Left renal cortex interstitium (tissue), 4 donors: ENCODE data around the gene ASIC3. TPM values are rescaled to one million over a fixed set of nuclear protein-coding genes. Genes with fewer than 3 reads are reported as not detected.
A peak's percentile ranks its signal among the peaks of the same experiment; 100 is the strongest.

Experiments
- DNase-seq, 4 donors: peaks; one replicate each; pipeline ENCODE4 v3.0.0-alpha.2; 2013; ENCODE audit warnings: low read depth in 4 of 4, low spot score in 2 of 4, missing footprints in 1 of 4
- polyA plus RNA-seq, 4 donors: library from polyadenylated mRNA; unstranded; fragments of 120-200 nt; gene quantifications; one replicate each; pipeline ENCODE4 v1.2.1, GENCODE V29; 2013; ENCODE audit not compliant: insufficient read length in 4 of 4

The ASIC3 gene
- polyA plus RNA-seq, 4 donors, result 0.83 to 3.8 (median 2.5) TPM

DNA sequence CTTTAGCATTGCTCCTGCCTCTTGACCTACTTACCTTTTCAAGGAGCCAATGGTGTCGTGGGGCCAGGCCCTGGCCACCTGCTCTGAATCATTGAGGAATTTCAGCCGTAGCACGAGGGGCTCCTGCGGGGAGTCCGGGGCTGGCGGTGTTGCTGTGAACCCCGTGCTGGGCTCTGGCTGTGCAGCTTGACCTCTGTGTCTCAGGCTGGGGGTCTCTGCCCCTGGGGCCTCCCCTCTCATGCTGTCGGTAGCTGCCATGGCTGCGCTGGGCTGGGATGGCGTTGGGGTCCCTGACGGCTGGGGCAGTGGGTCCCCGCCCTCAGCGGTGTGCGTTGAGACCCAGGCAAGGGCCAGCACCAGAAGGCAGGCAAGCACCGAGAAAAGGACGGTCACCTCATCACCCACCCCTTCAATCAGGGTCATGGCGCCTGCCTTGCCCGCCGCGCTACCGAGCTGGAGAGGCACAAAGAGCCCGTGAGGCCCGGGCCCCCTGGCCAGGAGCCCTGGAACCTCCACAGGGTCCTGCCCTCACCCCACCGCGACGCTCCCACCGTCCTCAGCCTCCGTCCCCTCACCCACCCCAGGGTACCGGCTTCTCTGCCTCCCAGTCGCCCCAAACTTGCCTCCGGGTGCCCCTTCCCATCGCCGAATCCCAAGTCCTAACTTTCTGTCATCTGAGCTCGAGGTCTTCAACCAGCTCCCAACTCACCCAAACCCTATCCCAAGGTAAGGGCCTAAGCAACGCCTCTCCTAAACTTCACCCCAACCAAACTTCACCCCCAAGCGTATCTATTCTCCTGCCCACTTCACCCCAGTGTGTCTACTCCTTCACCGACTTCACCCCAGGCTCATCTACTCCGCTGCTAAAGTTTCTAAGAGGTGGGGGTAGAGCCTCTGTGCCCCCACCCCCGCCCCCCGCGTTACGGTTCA, 34.1 kb downstream of the ASIC3 start:
- DNase-seq, result no peak

DNA sequence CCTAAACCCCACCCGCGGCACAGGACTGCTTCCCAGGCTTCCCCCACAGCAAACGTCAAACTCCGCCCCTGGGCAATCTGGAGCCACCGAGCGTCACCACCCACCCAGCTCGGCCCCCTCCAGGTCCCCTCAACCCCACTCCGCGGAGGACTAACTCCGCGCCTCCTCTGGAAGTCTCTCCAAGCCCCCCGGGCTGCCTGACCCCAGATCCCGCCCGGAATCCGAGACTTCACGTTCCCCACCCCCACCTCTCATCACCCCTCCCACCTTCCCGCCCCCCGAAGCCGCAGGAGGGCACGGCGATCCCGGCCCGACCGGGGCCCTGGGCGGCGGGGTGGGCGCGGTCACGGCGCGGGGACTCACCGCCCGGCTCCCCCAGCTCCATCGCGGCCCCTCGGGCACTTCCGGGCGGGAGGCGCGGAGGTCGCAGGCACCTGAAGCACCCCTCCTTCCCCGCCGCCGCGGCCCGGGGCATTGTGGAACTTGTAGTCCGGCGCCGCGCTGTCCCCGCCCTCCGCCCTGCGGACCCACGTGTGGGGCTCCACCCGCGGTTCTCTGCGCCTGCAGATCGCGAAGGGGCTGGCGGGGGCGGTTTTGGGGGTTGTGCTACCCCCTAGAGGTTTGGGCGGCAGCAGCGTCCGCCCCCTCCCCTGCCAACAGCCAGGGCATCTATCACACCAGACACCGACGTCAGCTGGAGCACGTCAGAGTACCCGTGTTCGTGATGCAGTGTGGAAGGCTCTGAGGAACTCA, 34.9 kb downstream of the ASIC3 start, which contains the start of gene TMUB1:
Gene TMUB1, minus strand, starts transcription at position 423 of the 753 bp plus-strand sequence. CDS start 930 bp downstream, outside the sequence.
- no peak for DNase-seq

DNA sequence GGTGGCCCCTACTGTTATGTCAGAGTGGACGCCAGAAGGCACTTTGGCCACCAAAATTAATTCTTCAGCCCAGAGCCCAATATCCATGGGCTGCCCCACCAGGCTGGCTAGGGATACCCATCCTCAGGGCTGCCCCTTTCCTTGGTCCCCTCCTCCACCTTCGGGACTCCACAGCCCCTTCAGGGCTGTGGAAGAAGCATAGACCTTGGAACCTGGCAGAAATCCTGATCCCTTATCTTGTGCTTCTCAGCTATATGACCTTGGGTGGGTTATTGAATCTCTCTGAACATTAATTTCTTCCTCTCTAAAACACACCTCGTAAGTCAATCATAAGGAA, 35.5 kb downstream of the ASIC3 start:
- DNase-seq, result no peak

DNA sequence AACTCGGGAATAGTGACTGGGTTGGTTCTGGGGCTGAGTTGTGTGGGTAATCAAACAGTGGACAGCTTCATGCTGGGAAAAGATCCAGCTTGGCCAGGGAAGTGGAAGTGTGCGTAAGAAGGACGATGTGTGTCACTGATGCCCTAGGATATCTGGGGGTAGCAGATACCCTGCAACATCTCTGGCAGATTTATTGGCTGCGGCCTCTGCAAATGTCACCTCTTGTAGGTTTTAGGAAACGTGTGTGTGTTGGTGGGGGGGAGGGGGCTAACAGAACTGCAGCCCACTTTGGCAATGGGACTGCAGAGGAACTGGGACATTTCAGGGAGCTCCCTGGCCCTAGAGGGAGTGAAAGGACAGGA, 37.0 kb downstream of the ASIC3 start:
- no peak for DNase-seq

DNA sequence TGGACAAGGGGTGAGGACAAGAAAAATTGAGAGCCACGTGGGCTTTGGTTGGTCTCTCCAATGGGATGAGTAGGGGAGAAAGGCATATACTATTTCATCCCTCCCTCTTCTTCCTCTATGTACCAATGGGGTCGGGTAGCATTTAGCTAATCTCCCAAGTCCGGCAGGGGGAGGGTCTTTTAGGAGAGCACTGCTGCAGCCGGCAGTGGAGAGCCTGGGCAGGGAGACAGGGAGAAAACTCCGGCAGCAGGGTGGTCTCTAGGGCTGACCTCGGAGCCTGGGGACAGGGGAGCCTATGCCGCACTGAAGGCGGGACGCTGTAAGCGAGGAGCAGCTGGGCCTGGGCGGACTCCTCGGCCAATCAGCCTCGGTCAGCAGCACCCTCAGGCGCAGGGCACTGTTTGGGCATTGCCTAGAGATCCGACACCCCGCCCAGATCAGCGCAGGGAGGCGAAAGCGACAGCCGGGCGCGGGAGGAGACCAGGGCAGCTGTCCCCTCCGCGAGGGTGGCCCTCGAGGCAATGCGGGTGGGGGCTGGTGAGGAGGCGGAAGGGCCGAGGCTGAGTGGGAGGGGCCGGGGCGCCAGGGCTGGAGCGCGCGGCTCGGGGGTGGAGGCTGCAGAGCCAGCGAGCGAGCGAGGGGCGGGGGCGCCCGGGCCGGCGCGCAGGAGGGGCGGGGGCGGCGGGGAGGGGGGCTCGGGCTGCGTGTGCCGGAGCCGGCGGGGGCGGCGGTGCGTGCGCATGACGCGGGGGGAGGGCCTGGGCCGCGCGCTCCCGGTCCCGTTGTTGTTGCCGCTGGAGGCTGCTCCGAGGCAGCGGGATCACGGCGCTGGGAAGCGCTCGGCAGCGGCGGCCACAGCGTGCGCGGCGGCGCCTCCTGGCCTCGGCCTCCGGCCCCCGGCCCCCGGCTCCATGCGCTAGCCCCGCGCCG, 37.6 kb downstream of the ASIC3 start, which contains the start of gene AGAP3:
Gene AGAP3, plus strand, starts transcription at position 785 of the 930 bp plus-strand sequence. CDS start 267 bp downstream, outside the sequence.
- DNase-seq, result peak in 1 of 4 donors; percentile 77

DNA sequence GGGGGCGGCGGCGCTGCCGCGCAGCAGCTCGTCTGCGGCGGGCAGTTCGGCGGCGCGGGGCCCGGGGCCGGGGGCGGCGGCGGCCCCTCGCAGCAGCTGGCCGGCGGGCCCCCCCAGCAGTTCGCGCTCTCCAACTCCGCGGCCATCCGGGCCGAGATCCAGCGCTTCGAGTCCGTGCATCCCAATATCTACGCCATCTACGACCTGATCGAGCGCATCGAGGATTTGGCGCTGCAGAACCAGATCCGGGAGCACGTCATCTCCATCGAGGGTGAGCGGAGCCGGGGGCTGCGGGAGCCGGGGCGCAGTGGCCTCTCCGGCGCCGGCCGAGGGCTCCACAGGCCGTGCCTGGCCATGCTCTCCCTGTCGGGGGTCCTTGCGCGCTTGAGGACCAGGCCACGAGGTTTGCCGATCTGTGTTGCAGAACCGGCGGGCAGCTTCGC, 38.5 kb downstream of the ASIC3 start:
- no peak for DNase-seq

DNA sequence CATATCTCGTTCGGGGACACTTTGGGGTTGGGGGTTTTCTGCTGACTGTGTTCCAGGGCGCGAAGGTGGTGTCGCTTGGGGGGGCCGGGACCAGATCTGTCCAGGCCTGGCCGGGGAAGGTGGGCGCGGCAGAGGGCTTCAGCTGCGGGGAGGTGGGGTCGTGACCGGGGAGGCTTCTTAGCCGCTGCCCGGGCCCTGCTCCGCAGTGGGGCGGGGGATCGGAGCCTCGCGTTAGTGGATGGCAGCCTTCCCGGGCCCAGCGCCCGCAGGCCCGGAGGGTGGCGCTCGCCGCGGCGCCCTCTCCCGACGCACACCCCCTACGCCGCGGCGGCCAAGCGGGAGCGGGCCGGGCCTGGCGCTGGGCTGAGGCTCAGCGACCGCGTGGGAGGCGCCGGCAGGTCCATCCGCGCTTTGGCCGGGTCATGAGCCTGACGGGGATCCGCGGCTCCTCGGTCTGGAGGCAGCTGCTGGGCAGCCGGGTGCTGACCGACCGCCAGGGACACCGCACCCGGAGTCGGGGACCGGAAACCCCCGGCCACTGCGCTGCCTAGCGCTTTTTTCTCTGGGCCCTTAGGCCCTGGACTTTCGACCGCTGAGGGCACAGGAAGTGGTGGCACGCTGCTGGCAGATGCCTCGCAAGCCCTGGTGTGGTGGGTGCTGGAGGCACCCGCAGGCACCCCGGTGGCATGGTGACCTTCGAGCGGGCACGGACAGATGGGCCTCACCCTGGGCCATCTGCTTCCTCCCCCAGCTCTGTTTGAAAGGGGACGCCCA, 39.1 kb downstream of the ASIC3 start:
- no peak for DNase-seq

DNA sequence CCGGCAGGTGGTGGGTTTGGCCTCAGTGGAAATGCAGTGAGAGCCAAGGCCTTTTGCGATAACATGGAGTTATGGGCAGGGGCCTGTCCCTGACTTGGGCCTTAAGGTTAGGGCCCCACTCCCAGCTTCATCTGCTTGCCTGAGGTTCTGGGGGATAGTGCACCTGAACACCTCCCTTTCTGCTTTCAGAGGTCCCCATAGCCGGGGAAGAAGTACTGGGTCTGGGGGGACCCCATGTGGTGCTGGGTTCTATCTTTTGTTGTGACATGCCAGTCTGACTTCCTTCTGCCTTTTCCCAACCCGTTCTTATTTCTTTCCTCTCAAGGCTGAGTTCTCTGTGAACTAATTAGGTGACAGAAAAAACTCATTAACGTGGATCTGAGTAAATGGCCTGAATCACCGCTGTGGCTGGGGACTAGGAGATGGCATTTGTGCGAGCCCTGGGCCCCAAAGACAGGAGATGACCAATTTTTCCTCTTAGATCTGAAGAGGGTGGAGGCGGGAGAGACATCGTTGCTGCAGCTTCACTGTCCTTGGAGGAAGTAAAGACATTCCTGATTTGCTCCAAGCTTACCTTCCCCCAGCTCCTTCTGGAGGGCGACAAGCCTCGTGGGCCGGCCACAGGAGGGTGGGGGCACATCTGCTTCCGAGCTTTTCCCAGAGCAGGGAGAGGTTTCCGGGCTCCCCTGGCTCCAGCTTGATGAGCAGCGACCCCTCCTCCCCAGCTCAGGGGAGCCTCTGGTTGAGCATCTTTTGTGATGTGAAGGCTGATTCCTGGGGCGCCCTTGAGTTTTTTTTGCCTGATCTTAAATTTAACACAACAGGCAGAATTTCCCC, 39.9 kb downstream of the ASIC3 start:
- DNase-seq, result no peak

DNA sequence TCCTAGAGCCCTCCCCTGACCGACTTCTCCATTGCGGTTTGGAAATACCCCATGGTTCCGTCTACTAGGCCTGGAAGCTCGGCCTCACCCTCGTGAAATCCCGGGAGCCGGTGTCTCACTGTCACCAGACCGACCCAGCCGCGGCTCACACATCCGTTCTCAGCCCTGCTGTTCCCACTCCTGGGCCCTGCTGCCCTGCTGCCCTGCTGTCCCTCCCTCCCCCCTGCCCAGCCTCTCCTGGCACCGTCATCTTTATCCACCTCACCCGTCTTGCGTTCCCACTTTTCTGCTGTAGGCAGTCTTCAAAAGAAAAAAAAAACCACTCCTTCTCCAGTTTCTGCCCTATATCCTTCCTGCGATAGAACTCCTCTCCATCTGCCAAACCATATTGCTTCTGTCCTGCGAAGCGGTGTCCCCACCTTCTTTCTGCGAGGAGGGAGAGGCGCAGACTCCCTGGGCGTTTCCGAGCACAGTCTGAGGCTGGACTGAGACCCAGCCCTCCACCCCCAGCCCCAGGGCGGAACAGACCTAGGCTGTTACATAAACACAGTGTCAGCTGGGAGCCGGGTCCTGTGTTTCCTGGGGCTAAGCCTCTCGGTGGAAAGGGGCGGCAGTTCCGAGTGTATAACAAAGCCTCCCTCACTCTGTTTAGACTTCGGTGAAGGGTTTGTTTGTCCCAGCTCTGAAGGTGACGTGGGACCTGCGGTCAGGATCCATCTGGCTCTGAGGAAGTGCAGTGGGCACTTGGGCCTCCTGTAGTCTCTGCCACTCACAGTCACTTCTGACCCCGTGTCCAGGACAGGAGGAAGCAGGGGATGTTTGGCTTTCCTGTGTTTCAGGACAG, 40.7 kb downstream of the ASIC3 start:
- DNase-seq, result no peak

DNA sequence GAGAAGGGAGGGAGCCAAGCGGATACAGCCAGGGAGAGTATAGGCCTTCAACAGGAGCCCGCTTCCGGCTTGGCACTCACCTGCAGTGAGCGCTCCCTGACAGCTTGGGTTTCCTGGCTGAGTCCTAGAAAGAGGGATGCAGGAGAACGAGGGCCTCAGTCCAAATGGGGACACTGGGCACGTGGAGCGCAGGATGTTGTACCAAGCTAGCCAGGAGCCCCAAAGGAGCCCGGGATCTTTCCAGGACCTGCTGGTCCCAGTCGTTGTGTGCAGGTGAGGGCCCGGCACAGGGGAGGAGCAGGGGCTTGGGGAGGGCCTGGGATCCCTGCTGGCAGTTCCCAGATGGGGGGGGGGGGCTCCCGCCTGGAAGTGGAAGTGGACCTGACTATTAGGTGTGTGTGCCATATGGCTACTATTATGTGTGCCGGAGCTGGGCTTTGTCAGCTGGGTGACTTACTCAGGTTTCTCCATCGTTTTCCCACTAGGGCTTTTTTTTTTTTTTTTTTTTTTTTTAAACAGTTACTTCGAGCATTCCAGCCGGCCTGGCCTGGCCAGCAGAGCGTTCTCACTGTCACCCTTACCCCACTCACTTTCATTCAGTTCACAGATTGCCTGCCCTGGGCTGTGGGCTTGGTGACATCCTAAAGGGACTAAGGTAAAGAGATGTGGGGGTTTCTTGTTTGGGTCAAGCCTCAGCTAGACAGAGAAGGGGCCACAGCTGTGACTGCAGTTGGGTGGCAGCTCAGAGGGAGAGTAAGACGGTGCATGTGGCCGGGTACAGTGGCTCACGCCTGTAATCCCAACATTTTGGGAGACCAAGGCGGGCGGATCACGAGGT, 41.8 kb downstream of the ASIC3 start:
- DNase-seq, result no peak

DNA sequence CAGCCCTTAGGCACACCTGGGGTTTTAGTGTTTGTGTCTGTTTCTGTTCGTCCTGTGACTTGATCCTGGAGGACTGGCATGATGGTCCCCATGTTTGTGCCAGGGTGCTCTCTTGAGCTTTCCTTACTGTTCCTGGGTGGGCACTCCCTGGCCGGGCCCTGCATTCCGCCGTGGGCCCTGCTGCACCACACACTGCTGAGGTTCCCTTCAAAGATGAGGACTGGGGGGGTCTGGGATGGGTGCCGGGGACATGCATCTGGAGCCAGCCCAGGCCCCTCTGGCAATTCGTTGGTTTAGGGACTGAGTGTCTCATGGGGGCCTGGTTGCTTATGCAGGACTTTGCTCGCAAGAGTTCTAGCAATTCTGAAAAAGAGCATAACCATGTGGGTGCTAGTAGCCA, 42.7 kb downstream of the ASIC3 start:
- DNase-seq, result no peak

DNA sequence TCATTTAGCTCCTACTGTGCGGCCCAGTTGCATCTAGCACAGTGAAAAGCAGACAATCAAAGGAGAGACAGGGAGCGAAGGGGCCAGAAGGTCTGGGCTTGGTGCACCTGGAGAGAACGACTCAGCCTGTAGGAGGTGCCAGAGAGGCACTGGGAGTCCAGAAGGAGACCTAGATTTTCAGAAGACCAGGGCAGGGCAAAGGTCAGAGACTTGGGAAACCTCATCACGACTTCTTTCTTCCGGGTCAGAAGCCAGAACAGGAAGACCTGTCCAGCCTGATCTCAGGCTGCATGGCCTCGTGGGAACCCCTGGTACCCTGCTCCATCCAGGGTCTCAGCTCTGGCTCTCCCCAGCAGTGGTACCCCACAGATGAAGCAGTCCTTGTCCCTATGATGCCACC, 43.1 kb downstream of the ASIC3 start:
- DNase-seq, result no peak

DNA sequence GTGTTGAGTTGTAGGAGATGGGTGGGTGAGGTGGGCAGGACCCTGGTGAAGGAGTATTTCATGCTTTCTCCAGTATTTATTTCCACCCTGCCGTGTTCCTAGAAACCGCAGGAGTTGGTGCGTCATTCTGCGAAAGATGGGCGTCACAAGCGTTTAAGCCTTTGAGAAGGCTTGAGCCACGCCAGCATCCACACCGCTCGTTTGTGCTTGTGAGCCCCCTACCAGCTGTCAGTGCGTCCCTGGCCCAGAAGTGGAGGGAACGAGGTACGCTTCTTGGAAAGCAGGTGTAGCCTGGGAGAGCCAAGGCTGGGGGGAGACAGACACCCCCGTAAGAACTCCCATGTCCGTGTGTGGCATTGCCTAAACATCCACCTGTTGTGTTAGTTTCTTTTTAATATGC, 43.7 kb downstream of the ASIC3 start:
- DNase-seq, result no peak

DNA sequence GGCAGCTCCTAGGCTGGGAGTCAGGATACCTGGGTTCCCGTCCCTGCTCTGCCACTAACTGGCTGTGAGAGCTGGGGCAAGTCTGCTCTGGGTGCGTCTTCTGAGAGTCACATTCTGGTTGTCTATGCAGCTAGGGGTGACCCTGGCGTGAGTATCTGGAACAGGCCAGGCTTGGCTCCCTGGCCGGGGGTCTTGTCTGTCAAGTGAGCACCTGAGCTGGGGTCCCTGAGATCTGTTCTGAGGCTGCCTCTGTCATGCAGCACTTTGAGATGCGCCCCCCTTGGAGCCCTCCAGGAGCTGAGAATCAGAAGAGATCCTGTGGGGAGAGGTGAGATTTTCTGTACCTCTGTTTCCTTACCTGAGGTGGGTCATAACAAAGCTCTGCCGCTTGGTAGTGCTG, 45.4 kb downstream of the ASIC3 start:
- no peak for DNase-seq

DNA sequence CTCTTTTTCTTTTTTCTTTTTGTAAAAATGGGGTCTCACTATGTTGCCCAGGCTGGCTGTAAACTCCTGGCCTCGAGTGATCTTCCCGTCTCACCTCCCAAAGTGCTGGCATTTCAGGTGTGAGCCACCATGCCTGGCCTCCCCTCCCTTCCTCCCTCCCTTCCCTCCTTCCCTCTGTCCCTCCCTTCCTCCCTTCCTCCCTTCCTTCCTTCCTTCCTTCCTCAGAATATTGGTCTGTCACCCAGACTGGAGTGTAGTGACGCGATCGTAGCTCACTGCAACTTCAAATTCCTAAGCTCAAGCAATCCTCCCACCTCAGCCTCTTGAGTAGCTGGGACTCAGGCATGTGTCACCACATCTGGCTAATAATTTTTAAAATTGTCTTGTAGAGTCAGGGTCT, 46.3 kb downstream of the ASIC3 start:
- no peak for DNase-seq

DNA sequence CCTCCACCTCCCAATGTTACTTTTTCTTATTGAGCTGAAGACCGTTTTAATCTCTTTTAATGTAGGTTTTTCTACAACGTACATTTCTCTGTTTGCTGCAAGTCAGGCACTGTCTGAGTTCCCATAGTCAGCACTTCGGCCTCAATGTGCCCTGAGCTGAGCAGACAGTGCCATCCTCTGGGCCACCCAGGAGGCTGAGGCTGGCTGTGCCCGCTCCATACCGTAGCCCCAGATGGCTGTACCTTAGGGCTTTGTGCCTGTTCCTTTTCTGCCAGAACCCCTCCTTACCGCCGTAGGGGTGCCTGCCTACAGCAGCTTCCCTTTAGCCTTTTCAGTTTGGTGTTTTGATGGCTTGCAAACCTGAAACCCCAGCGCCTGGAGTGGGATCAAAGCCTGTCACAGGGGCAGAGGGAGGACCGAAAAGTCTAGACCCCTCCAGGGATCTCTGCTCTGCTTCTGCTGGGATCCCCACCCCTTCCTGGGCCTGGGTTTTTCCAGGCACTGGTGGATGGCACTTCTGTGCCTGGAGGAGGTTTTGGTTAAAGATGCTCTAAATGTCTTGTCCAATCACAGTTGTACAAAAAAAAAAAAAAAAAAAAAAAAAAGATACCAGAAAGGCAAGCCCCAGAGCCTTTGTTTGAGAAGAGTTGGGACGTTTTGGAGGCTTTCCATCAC, 46.9 kb downstream of the ASIC3 start:
- DNase-seq, result no peak
